ENCODE results near the gene TIPARP.

TIPARP gene, protein sequence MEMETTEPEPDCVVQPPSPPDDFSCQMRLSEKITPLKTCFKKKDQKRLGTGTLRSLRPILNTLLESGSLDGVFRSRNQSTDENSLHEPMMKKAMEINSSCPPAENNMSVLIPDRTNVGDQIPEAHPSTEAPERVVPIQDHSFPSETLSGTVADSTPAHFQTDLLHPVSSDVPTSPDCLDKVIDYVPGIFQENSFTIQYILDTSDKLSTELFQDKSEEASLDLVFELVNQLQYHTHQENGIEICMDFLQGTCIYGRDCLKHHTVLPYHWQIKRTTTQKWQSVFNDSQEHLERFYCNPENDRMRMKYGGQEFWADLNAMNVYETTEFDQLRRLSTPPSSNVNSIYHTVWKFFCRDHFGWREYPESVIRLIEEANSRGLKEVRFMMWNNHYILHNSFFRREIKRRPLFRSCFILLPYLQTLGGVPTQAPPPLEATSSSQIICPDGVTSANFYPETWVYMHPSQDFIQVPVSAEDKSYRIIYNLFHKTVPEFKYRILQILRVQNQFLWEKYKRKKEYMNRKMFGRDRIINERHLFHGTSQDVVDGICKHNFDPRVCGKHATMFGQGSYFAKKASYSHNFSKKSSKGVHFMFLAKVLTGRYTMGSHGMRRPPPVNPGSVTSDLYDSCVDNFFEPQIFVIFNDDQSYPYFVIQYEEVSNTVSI

DNA sequence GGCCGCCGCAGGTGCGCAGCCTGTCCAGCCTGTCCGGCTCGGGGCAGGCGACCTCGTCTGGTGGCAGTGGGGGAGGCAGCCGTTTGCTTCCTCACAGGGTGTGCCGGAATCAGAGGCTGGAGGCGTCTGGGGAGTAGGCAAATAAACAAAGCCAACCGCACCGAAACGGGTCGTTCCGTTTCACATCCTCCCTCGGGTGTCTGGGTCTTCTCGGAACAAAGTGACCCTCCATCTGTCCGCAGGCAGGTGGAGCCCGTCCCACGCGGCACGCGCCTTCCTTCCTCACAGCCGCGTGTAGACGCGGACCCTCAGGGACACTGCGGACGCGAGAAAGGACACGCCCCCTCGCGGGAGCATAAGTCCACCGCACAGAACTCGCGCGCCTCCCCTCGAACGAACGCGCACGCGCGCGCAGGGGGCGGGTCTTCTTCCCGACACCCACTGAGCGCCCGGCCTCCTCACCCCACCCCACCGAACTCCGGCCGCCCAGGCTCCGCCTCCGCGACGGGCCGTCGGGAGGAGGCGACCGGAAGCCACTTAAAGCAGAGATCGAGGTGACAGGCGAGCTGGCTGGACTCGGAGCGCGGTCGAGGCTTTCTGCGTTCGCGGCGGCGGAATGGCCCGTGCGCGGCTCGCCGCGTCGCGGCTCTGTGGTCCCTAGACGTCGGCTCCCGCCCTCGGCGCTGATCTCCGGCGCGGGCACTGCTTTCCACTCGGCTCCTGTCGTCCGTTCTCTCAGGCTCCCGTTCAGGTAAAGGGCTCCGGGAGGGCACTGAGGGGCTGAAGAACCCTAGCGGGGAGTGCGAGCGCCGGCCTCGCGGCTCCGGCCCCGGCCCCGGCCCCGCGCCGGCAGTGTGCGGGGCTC is at the start of gene TIPARP:
Gene TIPARP, plus strand, starts transcription at position 545 of the 865 bp plus-strand sequence. CDS start 3,108 bp downstream, outside the sequence.
- DNase-seq, result peak; percentile 87

DNA sequence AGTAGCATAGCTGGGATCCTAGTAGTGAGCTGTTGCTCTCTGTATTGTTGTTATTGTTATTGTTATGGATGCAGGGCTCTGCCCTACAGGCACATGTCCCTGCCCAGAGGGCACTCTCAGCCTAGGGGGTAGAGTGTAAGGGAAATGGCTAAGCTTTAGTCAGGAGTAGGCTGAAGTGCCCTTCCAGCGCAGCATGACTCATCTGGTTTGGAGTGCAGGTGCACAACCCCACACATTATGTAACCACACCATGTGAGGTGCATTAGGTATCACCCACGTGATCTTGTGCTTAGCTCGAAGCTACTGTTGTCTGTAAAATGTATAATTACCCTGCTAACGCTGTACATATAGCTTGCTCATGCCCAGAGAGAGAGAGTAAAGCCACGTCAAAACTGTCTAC is 48.3 kb upstream of the TIPARP start:
- DNase-seq, result peak; percentile 37

DNA sequence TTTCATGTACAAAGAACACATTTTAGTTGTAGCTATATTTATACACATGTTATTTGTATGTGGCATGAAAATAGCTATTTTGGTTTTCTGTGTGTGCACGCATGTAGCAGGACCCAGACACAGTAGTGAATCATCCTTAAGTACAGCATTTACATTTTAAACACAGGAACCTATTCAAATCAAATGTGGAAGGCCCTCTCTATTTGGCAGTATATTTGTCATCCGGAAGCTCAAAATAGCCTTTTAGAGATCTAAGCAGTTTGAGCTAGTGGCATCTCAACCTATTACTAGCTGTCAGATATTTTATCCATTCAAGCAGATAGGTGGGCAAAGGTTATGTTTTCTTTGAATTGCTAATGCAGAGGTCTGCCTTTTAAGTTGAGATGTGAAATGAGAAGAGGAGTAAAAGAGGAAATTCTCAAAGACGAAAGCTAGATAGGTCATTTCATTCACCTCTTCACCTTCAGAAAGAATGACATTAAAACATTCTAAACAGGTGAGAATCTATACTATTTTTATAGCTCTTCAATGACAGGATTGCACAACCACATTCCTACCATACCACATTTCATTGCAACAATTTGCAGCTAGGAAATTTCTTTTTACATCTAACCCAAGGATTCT is 46.3 kb upstream of the TIPARP start:
- no peak for DNase-seq

DNA sequence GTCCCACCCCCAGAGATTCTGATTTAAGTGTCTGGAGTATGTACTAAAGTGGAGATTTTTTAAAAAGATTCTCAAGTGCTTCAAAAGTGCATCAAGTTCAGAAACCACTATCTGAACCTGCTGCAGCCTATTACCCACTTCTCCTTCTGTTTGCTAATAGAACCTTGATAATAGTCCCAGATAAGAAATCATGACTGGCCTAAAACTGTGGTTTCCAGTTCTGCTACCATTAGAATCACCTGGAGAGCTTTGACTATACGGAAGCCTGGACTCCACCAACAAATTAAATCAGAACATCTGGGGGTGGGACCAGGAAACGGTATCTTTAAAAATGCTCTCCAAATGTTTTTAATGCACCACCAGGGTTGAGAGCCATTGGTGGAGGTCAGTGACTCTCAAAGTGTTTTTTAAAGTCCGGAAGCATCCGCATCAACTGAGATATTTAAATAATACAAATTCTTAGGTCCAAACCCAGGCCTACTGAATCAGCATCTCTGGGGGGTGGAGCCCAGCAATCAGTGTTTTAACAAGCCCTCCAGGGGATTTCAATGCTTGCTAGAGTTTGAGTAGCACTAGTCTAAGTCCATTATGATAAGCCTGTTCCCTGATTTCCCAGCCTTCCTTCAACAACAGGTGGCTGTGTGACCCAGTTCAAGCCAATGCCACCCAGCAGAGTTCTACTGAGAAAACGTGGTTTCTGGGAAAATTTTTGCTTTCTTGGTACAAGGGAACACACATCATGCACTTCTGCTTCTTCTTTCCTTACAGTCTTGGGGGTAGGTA is 45.4 kb upstream of the TIPARP start:
- no peak for DNase-seq

DNA sequence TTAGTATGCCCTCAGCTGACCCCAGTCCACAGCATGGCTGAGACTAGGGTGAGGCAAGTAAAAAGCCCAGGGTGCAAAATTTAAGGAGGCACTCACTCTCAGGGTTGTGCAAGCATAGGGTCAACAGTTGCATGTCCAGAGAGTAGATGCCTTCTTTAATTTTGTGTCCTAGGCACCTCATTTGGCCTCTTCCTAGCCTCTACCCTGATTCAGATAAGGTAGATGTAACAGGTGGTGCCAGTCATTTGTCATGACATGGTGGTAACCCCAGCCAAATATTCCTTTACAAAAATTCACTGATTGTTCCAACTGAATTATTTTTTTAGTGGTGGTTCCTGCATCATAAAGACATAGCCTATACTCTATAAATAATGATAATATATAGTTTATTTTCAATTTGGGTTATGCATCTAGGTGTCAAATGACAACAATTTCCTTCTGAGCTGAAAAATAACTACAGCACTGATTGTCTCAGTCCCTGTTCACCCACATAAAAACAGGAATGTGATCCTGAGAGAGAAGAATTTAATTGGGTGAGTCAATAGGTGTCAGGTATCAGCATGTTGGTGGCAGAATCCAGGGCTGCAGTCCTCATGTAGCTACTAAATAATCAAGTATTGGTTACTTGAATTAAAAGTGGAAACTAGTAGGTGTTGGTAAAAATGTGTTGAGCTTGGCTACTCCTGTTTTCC is 44.2 kb upstream of the TIPARP start:
- no peak for DNase-seq

DNA sequence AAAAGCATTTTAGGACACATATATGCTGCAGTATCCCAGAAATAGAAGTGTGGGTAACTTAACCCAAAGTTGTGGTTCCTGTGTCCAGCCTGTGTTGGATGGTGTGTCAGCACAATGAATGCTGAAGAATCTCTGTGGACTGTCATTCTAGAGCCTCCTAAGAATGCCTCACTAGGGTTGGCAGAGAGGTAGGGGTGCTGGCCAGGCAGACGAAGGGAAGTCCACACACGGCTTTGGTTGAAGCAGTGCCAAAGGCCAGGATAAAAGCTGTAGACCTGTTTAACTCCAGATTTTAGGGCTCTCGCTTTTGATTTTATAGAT is 43.7 kb upstream of the TIPARP start:
- no peak for DNase-seq

DNA sequence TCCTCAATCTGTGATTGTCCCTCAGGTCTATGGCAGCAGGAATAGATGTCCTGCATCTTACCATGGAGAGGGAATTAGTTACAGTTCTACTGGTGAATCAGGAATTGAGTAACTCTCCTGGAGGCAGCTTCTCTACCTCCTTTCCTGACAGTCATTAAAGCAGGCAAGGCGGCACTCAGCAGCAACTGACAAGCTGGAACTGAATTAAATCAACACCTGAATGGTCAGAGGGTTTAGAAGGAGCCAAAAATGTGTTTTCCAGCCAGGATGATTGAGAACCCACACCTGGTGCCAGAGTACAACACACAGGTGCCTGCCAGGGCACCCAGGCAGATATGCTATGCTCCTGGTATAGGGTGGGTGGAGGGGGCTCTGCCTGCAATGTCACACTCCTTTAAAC is 43.1 kb upstream of the TIPARP start:
- DNase-seq, result no peak

DNA sequence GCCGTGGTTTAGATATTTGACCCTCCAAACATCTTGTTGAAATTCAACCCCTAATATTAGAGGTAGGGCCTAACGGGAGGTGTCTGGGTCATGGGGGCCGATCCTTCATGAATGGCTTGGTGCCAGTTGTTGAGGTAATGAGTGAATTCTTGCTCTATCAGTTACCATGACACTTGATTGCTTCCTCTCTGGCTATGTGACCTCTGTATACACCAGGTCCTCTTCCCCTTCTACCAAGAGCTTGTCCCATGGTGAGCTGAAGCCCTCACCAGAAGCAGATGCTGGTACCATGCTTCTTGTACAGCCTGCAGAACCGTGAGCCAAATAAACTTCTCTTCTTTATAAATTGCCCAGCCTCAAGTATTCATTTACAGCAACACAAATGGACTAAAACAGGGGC is 41.8 kb upstream of the TIPARP start:
- no peak for DNase-seq

DNA sequence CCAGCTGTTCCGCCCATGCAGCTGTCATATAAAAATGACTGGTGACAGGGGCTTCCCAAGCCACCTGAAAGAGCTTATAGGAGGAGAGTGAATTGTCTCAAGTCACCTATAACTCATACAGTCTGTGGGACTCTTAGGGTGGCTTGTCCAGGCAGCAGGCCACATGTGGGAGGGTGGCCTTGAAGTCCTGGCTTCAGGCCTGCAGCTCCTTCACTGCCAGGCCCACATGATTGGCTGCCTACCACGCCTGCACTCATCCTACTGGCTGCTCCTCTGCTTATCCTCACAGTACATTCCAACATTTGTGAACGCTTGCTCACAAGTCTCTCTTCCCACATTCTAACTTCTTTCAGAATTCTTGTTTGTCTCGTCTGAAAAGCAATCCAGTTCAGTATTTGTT is 41.1 kb upstream of the TIPARP start:
- no peak for DNase-seq

DNA sequence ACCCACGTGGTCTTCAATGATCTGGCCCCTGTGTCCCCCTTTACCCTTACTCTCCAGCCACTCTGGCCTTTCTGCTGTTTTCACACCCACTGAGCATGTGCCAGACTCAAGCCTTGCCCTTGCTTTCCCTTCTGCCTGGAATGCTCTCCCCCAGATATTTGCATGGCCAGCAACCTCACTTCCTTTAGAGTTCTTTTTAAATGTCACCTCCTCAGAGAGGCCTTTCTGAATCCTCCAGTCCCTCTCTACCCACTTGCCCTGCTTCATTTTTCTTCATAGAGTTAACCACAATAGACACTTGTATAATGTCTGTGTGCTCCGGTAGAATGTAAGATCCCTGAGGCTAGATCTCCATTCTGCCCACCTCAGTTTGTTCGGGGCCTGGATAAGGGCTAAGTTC is 39.4 kb upstream of the TIPARP start:
- no peak for DNase-seq

DNA sequence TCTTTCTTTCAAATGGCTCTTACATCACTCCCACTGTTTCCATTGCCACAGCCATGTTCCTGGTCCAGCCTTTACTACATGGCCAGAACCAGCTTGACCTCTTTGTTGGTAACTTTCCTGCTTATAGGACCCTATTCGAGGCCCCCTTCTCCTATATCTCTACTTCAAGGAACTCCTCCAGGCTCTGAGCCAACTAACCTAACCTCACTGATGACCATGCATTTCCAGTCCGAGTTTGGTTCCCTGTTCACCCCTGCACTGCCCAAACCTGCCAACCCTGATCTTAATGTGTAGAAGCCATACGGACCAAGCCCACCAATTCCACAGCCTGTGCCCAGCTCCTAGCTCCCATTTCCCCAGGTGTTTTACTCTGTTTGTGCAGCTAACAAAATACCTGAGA is 38.4 kb upstream of the TIPARP start:
- DNase-seq, result no peak

DNA sequence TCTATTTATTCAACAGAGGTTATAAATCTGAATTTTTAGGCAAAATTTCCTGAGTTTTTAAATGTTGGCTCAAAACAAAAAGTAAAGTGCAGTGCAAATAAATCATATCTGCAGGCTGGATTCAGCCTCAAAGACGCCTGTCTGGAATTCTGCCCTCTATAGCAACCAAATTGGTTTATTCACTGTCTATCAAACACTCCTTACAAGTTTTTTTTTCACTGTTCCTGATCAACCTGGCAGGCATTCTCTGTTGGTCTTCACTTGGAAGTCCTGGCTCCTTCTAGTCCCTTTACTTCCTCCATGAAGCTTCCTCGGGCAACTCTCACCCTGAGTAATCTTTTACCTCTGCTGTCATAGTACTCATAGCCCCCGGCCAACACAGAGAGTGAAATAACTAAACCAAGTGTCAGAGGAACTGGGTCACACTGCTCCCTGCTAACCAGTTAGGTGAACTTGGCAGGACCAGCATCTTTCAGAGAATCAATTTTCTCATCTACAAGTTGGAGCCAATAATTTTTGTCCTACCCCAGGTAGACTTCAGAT is 36.8 kb upstream of the TIPARP start:
- DNase-seq, result no peak

DNA sequence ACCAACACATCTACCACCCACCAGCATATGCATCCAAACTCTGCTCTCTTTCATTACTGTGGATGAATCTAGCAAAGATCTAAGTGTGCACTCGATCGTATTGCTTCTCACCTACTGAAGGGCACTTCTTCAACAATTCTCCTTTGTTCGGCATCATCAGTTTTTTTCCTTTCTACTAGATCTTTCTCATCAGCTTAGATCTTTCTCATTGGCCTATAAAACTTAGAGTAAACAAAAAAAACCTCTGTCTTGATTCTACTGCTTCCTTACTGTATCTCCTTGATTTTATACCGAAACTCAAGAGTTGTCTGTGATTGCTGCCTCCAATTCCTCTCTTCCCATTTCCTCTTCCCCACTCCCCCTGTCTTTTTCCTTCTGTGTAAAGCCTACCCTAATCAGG is 36.1 kb upstream of the TIPARP start:
- DNase-seq, result no peak

DNA sequence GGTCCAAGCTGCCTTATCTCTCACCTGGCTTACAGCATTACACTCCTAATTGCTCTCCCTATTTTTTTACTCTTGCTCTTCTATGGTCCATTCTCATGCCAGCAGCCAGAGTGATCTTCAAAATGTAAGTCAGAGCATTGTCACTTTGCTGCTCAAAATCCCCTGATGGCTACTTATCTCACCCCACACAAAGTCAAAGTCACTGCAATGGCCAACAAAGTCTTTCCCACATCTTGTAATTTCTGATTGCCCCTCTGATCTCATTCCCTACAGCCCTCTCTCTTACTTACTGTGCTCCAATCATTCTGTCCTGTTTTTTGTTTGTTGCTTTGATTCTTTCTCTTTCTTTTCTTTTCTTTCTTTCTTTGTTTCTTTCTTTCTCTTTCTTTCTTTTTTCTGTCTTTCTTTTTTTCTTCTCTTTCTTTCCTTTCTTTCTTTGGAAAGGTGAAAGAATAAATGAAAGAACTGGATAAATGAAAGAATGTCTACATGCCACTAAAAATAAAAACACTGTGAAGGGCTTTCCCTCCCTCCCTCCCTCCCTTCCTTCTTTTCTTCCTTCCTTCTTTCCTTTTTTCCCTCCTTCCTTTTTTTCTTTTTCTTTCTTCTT is 34.9 kb upstream of the TIPARP start:
- no peak for DNase-seq

DNA sequence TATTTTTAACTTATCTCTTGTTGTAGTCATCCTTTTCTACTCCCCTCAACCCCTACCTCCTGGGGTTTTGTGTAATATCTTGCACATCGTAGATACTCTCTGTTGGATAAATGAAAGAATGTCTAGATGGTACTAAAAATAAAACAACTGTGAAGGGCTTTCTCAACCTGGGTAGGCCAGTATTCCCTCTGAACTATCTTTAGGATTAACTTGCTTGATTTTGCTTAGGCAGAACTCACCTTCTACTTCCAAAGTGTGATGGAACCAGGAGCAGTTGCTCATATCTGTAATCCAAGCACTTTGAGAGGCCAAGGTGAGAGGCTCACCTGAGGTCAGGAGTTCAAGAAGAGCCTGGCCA is 32.8 kb upstream of the TIPARP start:
- DNase-seq, result no peak

DNA sequence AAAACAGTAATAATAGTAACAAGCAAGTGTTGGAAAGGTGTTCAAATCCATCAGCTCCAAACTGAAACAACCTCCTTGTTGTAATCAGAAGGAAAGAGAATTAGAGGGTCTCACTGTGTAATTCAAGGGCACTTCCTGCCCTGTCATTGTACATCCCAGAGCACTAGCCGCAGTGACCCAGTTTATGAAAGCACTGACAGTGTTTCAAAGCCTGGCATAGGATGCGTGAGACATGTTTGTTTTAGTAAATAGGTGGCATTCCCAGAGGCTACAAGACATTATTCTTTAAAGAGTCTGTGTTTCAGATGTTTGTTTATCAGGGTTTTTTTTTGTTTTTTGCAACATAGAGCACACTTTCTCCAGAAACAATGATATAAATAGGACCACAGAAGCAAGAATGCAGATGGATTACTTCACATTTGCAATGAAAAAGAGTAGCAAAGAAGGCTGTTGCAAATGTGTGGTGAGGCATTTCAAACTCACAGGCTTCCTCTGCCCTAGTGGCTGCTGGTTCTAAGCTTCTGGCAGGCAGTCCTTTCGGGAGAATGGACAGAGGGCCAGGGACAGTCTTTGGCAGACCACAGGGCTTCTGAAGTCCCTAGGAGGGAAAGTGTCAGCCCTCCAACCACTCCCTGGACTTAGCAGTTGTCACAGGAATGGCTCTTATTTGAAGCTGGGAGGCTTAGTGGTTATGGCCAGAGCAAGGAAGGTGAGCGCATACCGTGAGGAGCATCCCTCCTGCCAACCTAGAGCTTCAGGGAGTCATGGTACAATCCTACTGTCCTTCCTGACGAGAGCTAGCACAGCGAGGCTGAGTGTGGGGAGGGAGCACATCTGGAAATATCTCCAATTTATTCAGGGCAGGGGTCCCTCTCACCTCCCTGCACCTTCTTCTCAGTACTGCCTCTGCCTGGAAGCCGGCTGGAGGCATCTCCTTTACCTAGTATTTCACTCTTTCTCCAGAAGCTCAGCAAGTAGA is 31.4 kb upstream of the TIPARP start:
- no peak for DNase-seq

DNA sequence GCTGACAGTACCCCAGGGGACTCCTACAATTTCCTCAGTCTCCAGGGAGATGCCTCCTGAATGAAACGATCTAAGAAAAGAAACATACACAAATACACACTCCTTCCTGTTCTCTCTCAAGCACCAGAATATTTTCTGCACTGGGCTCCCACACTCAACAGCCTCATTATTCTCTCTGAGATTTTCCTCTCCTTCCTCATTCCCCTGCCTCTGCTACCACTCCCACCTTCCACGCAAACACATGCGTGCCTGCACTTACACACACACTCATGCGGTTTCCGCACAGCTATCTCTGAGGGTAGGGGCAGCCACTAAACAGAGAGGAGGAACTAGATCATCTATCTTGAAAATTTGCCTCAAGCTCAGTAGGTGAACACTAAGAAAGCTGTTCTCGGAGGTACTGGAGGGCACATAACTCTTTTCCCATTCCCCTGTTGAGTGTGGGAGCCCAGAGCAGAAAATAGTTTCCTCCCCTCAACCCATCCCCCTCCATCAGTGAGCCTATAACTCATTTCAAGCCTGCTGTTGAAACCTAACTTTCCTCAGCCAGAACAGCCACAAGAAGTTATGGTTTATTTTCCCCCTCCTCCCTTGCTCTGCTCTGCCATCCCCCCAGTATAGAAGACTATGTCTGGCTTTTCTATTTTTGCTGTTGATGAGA is 30.5 kb upstream of the TIPARP start:
- no peak for DNase-seq

DNA sequence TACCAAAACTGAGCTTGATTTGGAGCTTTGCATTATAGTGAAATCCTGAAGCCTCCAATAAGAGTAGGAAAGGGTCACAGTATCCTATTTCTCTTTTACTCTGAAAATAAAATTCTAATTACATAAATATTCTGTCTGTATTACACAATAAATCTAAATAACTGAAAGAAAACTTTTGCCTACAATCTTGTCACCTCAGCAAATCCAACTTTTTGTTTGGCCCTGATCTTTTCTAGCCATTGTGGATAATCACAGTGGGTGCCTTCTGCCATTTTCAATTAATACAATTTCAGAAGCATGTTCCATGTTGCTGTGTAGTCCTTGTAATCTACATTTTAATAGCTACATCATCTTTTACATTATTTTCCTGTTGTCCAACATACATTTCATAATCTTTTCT is 29.4 kb upstream of the TIPARP start:
- DNase-seq, result no peak

DNA sequence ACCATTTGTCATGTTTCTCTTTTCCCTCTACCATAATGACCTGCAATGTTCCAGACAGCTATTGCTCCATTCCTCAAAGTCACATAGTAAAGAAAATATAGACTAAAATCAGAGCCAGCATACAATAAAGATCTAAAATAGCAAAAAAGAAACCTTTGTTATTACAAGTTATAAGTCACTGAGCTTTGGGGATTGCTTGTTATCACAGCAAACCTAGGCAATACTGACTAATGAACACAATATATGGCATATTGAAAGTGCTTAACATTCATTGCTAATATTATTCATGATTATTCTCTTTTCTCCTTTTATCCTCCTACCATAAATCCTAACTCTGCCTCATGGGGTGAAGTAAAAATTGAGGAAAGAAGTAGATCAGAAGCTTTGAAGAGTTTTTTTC is 27.4 kb upstream of the TIPARP start:
- no peak for DNase-seq

Data from NCI-H187 treated with DMSO at 0.1 percent for 48 hours (cell line).